Loucy (cell line): ENCODE measurements around the gene ZNF71.

Experiments
- EZH2phosphoT487 ChIP-seq: fragments of 200-600 bp; IDR thresholded peaks from 2 replicates; pipeline ENCODE4 v1.6.1; 2018; ENCODE audit warnings: antibody characterized with exemption, mild to moderate bottlenecking, moderate library complexity, borderline replicate concordance
- TF ChIP-seq, protein P1 (sequence below): fragments of 200-600 bp; sonication (generic); conservative IDR thresholded peaks from 2 replicates; pipeline ENCODE4 v1.5.1; 2014; ENCODE audit warnings: mild to moderate bottlenecking, antibody characterized with exemption, low read length

DNA sequence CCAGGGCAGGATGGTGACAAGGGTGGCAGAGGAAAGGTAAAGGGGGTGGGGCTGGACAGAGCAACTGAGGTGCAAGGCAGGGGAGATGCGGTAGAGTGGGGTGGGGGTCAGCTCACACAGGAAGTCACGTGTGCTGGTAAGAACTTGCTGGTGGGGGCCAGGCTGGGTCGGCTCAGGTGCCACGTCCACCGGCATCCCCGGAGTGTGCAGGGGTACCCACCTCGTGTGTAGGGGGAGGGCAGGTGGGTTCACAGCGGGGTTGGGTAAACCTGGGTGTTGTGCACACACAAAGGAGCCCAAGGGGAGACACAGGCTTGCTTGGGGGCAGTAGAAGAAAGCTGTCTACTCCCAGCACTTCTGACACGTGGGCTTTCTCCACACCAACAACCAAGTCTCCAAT, 73.6 kb downstream of the ZNF71 start:
- TF ChIP-seq, protein P1, sequence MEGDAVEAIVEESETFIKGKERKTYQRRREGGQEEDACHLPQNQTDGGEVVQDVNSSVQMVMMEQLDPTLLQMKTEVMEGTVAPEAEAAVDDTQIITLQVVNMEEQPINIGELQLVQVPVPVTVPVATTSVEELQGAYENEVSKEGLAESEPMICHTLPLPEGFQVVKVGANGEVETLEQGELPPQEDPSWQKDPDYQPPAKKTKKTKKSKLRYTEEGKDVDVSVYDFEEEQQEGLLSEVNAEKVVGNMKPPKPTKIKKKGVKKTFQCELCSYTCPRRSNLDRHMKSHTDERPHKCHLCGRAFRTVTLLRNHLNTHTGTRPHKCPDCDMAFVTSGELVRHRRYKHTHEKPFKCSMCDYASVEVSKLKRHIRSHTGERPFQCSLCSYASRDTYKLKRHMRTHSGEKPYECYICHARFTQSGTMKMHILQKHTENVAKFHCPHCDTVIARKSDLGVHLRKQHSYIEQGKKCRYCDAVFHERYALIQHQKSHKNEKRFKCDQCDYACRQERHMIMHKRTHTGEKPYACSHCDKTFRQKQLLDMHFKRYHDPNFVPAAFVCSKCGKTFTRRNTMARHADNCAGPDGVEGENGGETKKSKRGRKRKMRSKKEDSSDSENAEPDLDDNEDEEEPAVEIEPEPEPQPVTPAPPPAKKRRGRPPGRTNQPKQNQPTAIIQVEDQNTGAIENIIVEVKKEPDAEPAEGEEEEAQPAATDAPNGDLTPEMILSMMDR, result no peak
- TF ChIP-seq EZH2phosphoT487, result no peak
